Kidney glomerular epithelial cell (primary cell): Measurements from ENCODE around the gene SLC10A6.

Source experiments
- DNase-seq: peaks from one replicate; lab custom pipeline; 2025; lab: John Stamatoyannopoulos, UW

The SLC10A6 gene

DNA sequence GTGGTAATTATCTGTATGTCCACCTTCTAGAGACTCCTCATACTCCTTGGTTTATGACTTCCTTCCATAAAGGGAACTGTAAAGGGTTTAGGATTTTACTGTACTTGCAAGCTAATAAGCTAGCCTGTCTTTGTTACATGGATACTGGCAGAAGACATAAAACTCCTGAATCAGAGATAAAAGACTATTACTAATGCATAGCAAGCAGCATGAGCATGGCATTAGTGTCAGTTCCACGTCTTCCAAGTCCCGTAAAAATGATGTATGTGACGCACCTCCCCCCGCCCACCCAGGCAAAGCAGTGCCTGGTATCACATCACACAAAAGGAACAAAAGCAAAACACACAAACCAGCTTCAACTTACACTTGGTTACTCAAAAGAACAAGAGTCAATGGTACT is 71.0 kb downstream of the SLC10A6 start:
- no peak for DNase-seq

DNA sequence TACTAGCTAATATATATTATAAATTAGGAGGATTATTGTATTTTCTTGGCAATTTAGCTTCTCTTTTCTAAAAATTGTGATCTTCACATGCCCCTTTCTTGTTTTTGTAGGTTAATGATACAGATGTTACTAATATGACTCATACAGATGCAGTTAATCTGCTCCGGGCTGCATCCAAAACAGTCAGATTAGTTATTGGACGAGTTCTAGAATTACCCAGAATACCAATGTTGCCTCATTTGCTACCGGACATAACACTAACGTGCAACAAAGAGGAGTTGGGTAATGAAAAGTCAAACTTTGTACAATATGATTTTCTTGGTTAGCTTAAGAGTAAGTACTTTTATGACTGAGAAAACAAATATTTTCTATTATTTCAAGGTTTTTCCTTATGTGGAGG is 74.1 kb downstream of the SLC10A6 start:
- no peak for DNase-seq
